HepG2 (cell line): ENCODE data around the gene PEX10. TPM values are rescaled to one million over a fixed set of nuclear protein-coding genes. Genes with fewer than 3 reads are reported as not detected.

Experiments
- ATAC-seq: fragments of 200-7000 bp; cut with Tn5 transposase; 3 replicates; pipeline ENCODE4 v1.9.1; 2020; ENCODE audit warnings: mild to moderate bottlenecking, moderate library complexity
- BruUV-seq: library from RNA; stranded (reverse); fragments of 400-500 nt; replicated peaks from 2 replicates; lab custom pipeline; 2021; lab: Mats Ljungman, UMichigan
- CTCF ChIA-PET: fragments of 300-600 bp; formaldehyde crosslinking; extraction: SDS; loops from one replicate; lab custom pipeline; 2021; ENCODE audit warnings: low total read pairs, inconsistent platforms, low intra/inter-chr PET ratio; lab: Yijun Ruan, JAX
- POLR2A ChIA-PET: fragments of 350-600 bp; sonication (Branson Sonifier 250); formaldehyde crosslinking; loops from one replicate; lab custom pipeline; 2020; ENCODE audit warnings: antibody characterized with exemption, inconsistent platforms; lab: Yijun Ruan, JAX
- DNase-seq: peaks from one replicate; pipeline ENCODE4 v3.0.0-alpha.2; 2015; ENCODE audit warnings: low spot score
- FAIRE-seq: peaks from 3 replicates; lab custom pipeline; 2011; peaks lifted over from hg19 to GRCh38; lab: Jason Lieb, UNC
- H2AFZ ChIP-seq: one replicate; pipeline ENCODE4 v1.6.1; 2011; ENCODE audit warnings: low read length, inconsistent platforms
- H3K27ac ChIP-seq: fragments of 300-600 bp; 3 replicates; pipeline ENCODE4 v1.8.0; 2011; ENCODE audit warnings: mixed run types, mild to moderate bottlenecking, mixed read lengths, low read length, inconsistent platforms; ENCODE audit not compliant: insufficient read depth; ENCODE audit errors: extremely low read length
- H3K27me3 ChIP-seq, 2 experiments: fragments of 200-600 bp in 1 of 2; 2 replicates in 1 of 2; 3 replicates in 1 of 2; pipeline versions ENCODE4 v1.6.0 to v1.8.0; 2011; ENCODE audit warnings: low read length in 2 of 2, mild to moderate bottlenecking in 2 of 2, moderate library complexity in 2 of 2, inconsistent platforms in 1 of 2; ENCODE audit not compliant: insufficient read depth in 2 of 2, control insufficient read depth in 1 of 2
- H3K36me3 ChIP-seq, 2 experiments: fragments of 200-600 bp in 1 of 2; replicated peaks in 1 of 2; 2 replicates in 1 of 2; 3 replicates in 1 of 2; pipeline versions ENCODE4 v1.5.1 to v1.8.0; 2011; ENCODE audit warnings: low read length in 2 of 2, inconsistent platforms in 1 of 2; ENCODE audit not compliant: insufficient read depth in 2 of 2, control insufficient read depth in 1 of 2
- H3K4me1 ChIP-seq: 2 replicates; pipeline ENCODE4 v1.5.1; 2012; ENCODE audit warnings: low read length, inconsistent platforms; ENCODE audit not compliant: insufficient read depth
- H3K4me2 ChIP-seq: 2 replicates; pipeline ENCODE4 v1.6.0; 2011; ENCODE audit warnings: low read depth, low read length, inconsistent platforms
- H3K4me3 ChIP-seq, 3 experiments: fragments of 200-600 bp in 1 of 3; sonication (generic), shearing (Covaris generic) in 1 of 3; replicated peaks in 1 of 3; 2 replicates each; pipeline ENCODE4 v1.5.1; 2011 to 2016; ENCODE audit warnings: low read length in 3 of 3, inconsistent platforms in 2 of 3, low read depth in 2 of 3, mild to moderate bottlenecking in 2 of 3, control low read depth in 1 of 3, mixed read lengths in 1 of 3; ENCODE audit not compliant: insufficient read depth in 1 of 3
- H3K79me2 ChIP-seq: one replicate; pipeline ENCODE4 v1.6.1; 2011; ENCODE audit warnings: low read length, inconsistent platforms; ENCODE audit not compliant: insufficient read depth
- H3K9ac ChIP-seq: 2 replicates; pipeline ENCODE4 v1.6.0; 2011; ENCODE audit warnings: mild to moderate bottlenecking, low read depth, low read length, inconsistent platforms; ENCODE audit not compliant: insufficient read depth
- H3K9me3 ChIP-seq: 2 replicates; pipeline ENCODE4 v1.5.1; 2012; ENCODE audit warnings: mild to moderate bottlenecking, low read length
- H4K20me1 ChIP-seq: 2 replicates; pipeline ENCODE4 v1.6.0; 2011; ENCODE audit warnings: inconsistent platforms, mild to moderate bottlenecking, low read length, moderate library complexity; ENCODE audit not compliant: insufficient read depth
- GFI1 ChIP-seq: sonication (generic); formaldehyde crosslinking; IDR thresholded peaks from 2 replicates; pipeline ENCODE4 v1.5.0; 2020; ENCODE audit warnings: missing genetic modification reagents, mild to moderate bottlenecking, borderline replicate concordance
- KDM4B ChIP-seq: sonication (generic); formaldehyde crosslinking; IDR thresholded peaks from 2 replicates; pipeline ENCODE4 v1.4.0; 2020; ENCODE audit warnings: missing genetic modification reagents
- RFX3 ChIP-seq: IDR thresholded peaks from 2 replicates; pipeline ENCODE4 v1.6.1; 2016; ENCODE audit warnings: missing biosample characterization, missing genetic modification reagents
- ZMAT3 ChIP-seq: sonication (generic); formaldehyde crosslinking; conservative IDR thresholded peaks from 2 replicates; pipeline ENCODE4 v1.7.0; 2021; ENCODE audit warnings: missing genetic modification reagents
- ZNF225 ChIP-seq: sonication (generic); formaldehyde crosslinking; IDR thresholded peaks from 2 replicates; pipeline ENCODE4 v1.4.0; 2020; ENCODE audit warnings: mild to moderate bottlenecking, missing genetic modification reagents
- ZNF432 ChIP-seq: sonication (generic); formaldehyde crosslinking; IDR thresholded peaks from 2 replicates; pipeline ENCODE4 v1.5.0; 2020; ENCODE audit warnings: missing genetic modification reagents, mild to moderate bottlenecking, borderline replicate concordance
- ZNF577 ChIP-seq: sonication (generic); formaldehyde crosslinking; IDR thresholded peaks from 2 replicates; pipeline ENCODE4 v1.4.0; 2020; ENCODE audit warnings: mild to moderate bottlenecking, low read depth, missing genetic modification reagents, borderline replicate concordance
- ZNF776 ChIP-seq: sonication (generic); formaldehyde crosslinking; IDR thresholded peaks from 2 replicates; pipeline ENCODE4 v1.4.0; 2020; ENCODE audit warnings: mild to moderate bottlenecking, missing genetic modification reagents
- WGBS: methylation state at CpG from one replicate; pipeline ENCODE4 v1.1.6; 2017; ENCODE audit warnings: low lambda C conversion rate; 5-methylcytosine and 5-hydroxymethylcytosine counted together
- in situ Hi-C: cut with HindIII; loops from 2 replicates; pipeline ENCODE4 v1.10.0; 2017; ENCODE audit warnings: low pct_unique_long_range_greater_than_20kb; ENCODE audit not compliant: extremely low pct_ligation_motif_present
- intact Hi-C: fragments of 100-400 bp; cut with micrococcal nuclease; formaldehyde crosslinking; loops from one replicate; pipeline ENCODE4 v1.10.0; 2022; ENCODE audit not compliant: unreplicated experiment
- polyA plus RNA-seq, 8 experiments: library from polyadenylated mRNA; depleted of rRNA in 3 of 8; stranded (reverse) in 7 of 8; unstranded in 1 of 8; fragments of >200 nt; fragmentation: Illumina TruSeq in 4 of 8; extraction: Trizol in 4 of 8; gene quantifications; 2 replicates each; pipeline versions ENCODE4 v1.2.1 to v1.2.3, GENCODE V29; 2011 to 2016; ENCODE audit warnings: low read depth in 4 of 8, missing spikeins in 1 of 8, mixed read lengths in 1 of 8; ENCODE audit not compliant: insufficient read depth in 1 of 8
- total RNA-seq, 5 experiments: library from RNA; depleted of rRNA; stranded (reverse); fragments of >200 nt; fragmentation: Illumina TruSeq; extraction: Trizol; gene quantifications; 2 replicates each; pipeline ENCODE4 v1.2.3, GENCODE V29; 2016; ENCODE audit warnings: low read depth in 1 of 5

PEX10 gene
- total and polyA plus RNA-seq, 2 of the 13 experiments (the other 11 are each of a cell fraction or from before 2014, with no cell fraction given): 16.1 to 39.6 TPM

- no peak for ATAC-seq
- Histone ChIP-seq H2AFZ (no peak overlapping the region), H3K4me3 (no peak overlapping the region), H3K9ac (no peak overlapping the region), H3K4me2 (no peak overlapping the region), H3K27me3 (peaks cover 21 to 92% of the 10 kb centered on the region in 2 experiments; a peak in 4 of 5 replicates), H4K20me1 (peaks cover 4% of the 10 kb centered on the region; the same call in 1 of the 2 replicates), H3K79me2 (no peaks in the 10 kb centered on the region), H3K27ac (no peak overlapping the region), H3K9me3 (no peaks in the 10 kb centered on the region), H3K36me3 (no peaks in the 10 kb centered on the region), H3K4me1 (no peaks in the 10 kb centered on the region)
- intact Hi-C loops (no loop called here), in situ Hi-C loops (no loop called here)
- ChIA-PET POLR2A (no interaction called here), CTCF (no interaction called here)
- no peak for TF ChIP-seq GFI1 (CRISPR knock-in tag)
- no peak for TF ChIP-seq ZNF776 (CRISPR knock-in tag)
- no peak for TF ChIP-seq ZNF577 (CRISPR knock-in tag)
- TF ChIP-seq ZNF432 (CRISPR knock-in tag): no peak
- TF ChIP-seq RFX3: no peak
- no peak for TF ChIP-seq KDM4B (CRISPR knock-in tag)
- TF ChIP-seq ZNF225 (CRISPR knock-in tag): no peak
- TF ChIP-seq, all 625 proteins: peak for 0
- DNase-seq (no peak), FAIRE-seq (no peak)
- 8% methylated on average over 4 of the region's 17 CpGs for WGBS
- BruUV-seq: no TSS peak
Measured at GRCh38 chr1:2457444-2457843, 45.1 kb upstream of the PEX10 start.

- BruUV-seq: no TSS peak
- FAIRE-seq (no peak), DNase-seq (no peak)
- Histone ChIP-seq H3K4me1 (no peaks in the 10 kb centered on the region), H3K79me2 (no peaks in the 10 kb centered on the region), H3K36me3 (no peaks in the 10 kb centered on the region), H3K4me3 (no peak overlapping the region), H2AFZ (no peak overlapping the region), H3K27ac (no peak overlapping the region), H3K27me3 (peaks cover 21 to 80% of the 10 kb centered on the region in 2 experiments; a peak in 4 of 5 replicates), H3K9ac (no peak overlapping the region)
- 0% methylated on average over 3 of the region's 21 CpGs for WGBS
- in situ Hi-C loops (no loop called here), intact Hi-C loops (no loop called here)
- CTCF ChIA-PET: no interaction called here
- TF ChIP-seq ZMAT3 (CRISPR knock-in tag): no peak
- TF ChIP-seq, all 625 proteins: peak for 0
- Histone ChIP-seq H3K4me2 (no peak overlapping the region), H3K9me3 (no peaks in the 10 kb centered on the region), H4K20me1 (peaks cover 4% of the 10 kb centered on the region; the same call in 1 of the 2 replicates)
- POLR2A ChIA-PET: no interaction called here
- no peak for ATAC-seq
Measured at GRCh38 chr1:2455757-2456156, 43.4 kb upstream of the PEX10 start.
